HT-29 (cell line): ENCODE data around the gene SPACDR. TPM values are rescaled to one million over a fixed set of nuclear protein-coding genes. Genes with fewer than 3 reads are reported as not detected.

Source experiments
- DNase-seq: peaks from one replicate; pipeline ENCODE4 v3.0.0-alpha.2; 2015; ENCODE audit warnings: low spot score
- total RNA-seq: library from RNA; depleted of rRNA; stranded (reverse); fragments of >200 nt; shearing (Covaris generic); gene quantifications from 2 replicates; pipeline ENCODE4 v1.2.3, GENCODE V29; 2014

The SPACDR gene
- total RNA-seq, 1 experiment from 2014 or later = 0.64 TPM

DNA sequence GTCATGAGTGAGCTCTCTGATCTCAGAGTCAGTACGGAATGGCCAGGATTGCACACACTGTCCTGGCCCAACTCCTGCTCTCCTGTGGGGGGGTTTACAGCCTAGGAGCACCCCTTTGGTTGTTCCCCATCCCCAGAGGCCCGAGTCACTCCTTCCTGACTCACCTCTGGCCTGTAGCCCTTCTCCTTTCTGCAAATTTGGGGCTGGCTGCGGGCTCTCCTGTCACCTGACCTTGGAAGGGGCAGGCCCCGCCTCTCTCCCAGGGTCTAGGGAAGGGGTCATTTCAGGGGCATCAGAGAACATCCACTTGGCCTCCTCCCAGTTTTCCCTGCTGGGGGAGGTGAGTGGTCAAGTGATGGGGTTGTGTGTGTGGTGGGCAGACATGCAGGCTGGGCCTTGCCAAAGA is 21.4 kb upstream of the SPACDR start:
- no peak for DNase-seq

DNA sequence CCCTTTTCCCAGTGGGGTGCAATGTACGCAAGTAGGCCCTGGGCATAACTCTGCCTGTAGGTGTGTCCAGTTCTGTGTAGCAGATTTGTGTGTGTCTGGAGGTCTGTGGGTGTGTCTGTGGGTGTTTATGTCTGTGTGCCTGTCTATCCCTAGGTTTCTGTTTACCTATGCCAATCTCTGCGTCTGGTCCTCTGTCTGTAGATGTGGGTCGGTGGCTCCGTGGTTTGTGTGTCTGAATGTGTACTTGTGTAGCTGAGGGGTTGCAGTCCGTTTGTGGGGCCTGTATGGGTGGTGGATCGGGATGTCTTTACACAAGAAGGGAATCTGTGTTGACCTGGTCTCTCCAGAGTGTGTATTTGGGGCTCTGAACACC is 20.6 kb upstream of the SPACDR start:
- DNase-seq = no peak

DNA sequence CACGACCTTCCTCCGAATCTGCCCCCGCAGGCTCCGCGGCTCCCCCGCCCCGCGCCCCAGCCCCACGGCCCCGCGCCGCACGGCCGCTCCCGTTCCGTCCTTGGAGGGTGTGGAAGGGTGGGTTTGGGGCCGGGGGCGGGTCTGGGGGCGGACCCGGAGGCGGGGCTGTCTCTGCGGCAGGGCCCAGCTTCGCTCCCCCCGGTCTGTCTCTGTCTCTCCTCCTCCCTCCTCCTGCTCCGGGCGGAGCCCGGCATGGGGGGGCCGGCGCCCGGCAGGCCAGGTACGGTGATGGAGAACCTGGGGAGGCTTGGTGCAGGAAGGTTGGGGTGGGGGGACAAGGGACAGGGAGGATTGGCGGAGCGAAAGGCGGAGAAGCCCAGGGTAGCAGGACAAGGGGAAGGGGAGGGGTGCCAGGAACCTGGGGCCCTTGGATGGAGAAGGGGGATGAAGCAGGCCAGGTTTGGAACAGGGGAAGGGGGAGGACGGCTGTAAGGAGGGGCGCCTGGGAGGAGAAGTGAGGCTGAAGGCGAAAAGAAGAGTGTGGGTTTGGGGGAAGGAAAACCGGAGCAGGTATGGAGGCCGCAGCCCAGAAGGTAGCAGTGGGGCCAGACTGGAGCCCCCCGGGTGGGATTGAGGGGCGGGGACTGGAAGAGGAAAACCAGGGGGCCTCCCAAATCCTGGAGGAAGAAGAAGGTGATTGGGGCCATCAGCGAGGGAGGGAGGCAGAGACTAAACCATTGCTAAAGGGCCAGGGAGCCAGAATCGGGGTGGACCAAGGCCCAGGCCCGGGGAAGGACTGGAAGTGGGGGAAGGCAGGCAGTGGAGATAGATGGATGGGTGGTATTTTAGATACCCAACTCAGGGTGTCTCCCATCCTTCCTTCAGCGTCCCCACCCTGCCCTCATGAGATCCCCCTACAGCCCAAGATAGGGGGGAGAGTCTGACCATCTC is 19.9 kb upstream of the SPACDR start, which contains the start of gene NYAP1:
Gene NYAP1 (plus strand): TSS at position 206 of the 951 bp plus-strand sequence. CDS start 1,385 bp downstream, outside the sequence.
- DNase-seq = no peak

DNA sequence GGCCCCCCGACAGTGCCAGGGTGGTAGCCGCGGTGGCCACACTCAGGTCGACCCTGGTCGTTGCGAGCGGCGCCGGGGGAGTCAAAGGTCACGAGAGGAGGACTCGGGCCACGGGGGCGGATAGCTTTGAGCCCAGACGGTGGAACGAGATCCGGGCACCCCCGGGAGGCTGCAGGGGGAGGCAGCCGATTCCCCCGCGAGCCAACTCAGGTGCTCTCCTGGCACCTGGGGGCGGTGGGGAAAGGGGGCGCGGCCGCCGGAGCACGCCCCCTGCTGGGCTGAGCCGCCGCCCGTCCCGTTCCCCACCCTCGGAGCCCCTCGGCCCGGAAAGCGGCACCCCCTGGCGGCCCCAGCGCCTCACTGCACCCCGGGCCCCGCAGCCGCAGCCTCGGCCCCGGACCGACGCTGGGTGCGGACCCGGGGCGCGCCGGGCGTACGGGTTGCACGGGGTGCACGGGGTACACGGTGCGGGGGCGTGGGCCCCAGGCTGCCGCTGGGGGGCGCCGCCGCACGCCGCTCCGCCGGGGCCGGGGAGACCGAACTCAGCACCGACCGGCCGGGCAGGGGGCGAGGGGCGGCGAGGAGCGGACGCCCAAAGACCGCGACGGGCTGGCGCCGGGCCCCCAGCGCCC is 19.1 kb upstream of the SPACDR start:
- peak; percentile 58 for DNase-seq

DNA sequence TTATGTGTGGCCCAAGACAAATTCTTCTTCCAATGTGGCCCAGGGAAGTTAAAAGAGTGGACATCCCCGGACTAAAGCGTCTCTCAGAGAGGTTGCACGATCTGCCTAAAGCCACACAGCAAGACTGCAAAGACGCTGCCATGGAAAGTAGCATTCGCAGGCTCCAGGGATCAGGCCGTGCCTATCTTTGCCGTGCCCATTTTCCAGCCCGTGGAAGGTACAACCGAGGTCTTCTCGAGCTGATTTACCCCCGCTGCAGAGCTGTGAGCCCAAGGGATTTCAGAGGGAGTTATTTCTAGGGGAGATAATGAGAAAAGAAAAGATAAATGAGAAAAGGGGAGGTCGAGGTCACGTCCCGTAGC is 18.6 kb upstream of the SPACDR start:
- DNase-seq = no peak

DNA sequence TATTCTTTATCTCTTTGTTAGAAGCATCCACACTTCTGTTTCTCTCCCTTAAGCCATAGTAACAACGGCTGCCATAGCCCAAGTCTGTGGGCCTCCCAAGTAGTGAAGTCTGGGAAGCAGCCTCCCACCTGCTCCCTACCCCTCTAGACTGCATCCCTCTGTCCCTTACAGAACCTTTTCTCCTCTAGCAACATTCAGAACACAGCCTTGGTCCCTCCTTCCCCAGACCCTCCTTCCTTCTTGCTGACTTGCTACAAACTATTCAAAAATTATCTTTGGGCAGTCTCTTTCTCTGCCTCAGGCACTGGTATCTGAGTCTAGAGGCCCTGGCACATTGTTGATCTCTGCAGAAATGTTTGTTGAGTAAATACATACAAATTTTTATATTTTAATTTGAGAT is 17.4 kb upstream of the SPACDR start:
- no peak for DNase-seq

DNA sequence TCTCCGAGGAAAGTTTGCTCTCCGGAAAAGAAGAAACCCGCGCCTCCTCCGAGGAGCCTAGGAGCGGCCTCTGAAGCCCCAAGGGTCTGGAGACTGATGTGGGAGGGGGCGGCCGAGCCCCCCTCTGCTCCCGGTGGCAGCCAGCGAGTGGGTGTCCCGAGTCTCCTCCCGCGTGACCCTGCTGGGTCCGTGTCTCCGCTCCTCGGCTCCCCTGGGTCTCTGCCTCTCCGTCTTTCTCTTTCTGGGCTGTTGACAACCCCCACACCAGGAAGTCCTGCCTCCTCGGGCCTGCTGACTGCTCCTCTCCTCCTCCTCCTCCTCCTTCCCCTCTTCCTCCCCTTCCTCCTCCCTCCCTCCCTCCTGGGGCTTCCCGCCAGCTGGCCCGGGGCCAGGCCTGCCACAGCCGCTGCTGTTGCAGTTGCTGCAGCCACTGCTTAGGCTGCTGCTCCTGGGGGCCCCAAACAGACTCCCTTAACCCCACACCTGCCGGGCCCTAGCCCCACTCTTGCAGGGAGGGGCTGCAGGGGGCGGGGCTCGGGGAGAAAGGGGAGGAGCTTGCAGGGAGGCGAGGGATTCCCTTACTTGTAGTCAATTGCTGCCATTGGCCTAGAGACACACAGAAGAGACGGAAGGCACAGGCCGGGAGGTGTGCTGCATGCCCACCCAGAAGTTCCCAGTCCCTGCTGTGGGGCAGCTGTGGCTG is 15.0 kb upstream of the SPACDR start, which contains the start of gene TSC22D4:
Gene TSC22D4 (minus strand): TSS at position 257 of the 703 bp plus-strand sequence. CDS start 1,176 bp downstream, outside the sequence.
- DNase-seq = peak; percentile 94

DNA sequence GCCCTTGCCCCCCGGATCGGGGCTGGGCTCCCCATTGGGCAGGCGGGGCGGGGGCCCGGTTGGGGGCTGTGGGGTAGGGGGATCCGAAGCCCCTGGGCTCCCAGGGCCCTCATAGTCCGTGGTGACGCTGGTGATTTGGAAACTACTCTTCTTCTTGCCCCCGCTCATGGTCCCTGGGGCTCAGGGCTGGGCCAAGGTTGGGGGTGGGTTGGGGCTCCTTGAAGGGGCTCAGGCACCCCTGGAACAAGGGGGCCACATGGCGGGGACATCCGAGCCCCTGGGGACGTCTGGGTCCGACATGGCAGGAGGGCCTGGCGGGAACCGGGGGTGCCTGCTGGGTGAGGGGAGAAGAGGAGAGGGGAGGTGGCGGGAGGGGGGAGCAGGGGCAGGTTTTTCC is 13.8 kb upstream of the SPACDR start:
- no peak for DNase-seq

DNA sequence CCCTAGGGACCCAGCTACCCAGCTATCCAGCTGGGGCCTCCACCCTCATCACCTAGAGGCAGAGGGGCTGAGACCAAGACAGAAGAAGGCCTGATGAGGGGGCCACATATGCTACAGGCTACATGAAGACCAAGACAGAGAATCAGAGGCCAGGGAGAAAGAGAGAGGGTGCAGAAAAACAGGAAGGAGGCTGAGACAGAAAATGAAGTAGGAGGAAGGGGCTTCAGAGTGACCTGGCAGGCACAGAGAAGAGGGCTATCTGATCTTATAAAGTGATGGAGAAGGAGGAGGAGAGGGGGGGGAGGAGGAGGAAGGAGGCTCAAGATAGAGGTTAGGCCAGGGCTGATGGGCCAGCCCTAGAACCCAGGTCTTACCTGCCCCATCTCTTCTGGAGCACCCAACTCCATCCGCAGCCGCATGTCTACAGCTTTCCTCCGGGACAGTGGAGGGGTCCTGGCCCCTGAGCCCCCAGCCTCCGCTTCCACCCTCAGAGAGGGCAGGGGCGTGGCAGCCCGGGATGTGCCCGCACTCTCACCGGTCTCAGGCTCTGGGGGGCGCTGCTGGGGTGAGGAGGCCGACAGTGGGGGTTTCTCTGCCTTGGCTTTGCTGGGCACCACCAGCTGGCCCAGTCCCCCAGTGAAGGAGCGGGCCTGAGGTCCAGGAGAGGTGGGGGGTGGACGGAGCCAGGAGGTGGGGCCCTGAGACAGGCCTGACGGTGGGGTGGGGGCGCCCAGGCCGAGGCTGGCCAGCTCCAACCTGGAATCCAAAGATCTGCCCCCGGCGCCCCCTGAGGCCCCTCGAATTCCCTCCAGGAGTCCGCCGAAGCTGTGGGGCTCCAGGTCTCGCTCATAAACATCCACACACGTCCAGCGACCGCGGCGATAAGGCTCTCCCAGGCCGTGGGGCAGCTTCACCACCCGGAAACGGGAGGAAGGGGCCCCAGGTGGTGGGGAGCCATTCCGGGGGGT is 13.1 kb upstream of the SPACDR start:
- no peak for DNase-seq

DNA sequence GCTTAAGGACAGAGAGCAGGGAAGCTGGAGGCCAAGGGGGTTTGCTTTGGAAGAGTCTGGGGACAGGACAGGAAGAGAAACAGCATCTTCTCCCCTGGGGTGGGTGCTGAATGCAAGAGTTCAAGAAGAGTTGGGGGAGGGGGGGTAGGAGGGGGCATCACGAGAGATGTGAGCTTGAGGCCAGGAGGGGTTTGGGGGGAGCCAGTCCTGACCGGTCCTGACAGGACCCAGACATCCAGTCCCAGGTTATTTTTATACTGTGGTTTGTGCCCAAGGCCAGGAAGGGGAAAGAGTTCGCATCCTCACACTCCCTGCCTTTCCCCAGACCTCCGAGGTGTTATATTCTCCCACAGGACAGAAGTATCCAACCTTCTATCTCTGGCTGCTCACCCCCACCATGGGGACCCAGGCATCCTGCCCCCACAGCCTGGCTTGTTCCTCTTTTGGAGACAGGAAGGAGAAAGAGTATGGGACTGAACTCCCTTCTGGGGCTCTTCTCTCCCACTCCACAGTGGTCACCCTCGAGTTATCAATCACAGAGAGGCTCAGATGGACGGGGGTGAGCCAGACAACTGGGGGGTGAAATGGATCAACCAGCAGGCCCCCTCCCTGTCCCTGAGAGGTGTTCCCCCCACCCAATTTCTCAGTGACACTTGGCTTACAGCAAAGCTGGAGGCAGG is 12.2 kb upstream of the SPACDR start:
- DNase-seq = no peak

DNA sequence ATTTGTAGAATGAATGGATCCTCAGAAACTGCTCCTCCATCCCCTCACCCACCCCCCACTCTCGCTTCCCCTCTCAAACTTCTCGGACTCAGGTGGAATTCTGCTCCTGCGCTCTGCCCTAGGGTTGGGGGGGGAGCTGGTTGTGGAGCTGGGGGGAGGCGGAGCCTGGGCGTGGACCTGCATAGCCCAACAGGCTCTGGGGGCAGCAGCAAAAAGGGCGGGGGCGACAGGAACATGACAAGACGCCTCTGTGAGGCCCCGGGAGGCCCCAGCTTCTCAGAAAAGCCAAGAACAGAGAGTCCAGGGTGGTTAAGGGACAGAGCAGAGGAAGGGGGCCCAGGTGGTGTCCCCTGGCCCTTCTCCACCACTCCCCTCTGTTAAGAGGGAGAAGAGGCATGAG is 11.5 kb upstream of the SPACDR start:
- no peak for DNase-seq

DNA sequence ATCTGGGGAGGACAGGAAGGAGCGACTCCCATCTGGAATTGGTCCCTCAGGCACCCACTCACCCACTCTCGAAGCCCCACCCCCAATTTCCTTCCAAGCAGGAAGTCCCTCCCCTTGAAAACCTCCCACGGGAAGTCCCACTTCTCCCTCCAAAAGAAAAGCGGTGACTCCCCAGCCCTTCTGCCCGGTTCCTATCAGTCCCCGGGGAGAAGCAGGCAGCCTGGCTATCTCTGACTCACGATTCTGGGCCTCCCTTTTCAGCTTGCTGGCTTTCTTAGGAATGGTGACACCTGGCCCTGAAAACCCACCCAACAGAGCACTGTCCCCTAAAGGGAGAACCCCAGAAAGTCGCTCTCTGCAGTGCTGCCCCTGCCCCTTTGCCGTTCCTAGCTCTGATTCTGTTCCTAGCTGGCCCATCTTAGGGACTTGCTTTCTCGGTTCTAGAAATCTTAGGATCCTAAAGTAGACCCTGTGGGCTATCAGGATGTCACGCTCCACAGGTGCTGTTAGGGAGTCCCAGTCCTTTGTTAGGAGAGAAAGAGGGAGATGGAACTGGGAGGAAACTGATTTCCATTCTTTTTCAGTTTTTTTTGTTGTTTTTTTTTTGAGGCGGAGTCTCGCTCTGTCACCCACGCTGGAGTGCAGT is 8.9 kb upstream of the SPACDR start:
- peak; percentile 44 for DNase-seq

DNA sequence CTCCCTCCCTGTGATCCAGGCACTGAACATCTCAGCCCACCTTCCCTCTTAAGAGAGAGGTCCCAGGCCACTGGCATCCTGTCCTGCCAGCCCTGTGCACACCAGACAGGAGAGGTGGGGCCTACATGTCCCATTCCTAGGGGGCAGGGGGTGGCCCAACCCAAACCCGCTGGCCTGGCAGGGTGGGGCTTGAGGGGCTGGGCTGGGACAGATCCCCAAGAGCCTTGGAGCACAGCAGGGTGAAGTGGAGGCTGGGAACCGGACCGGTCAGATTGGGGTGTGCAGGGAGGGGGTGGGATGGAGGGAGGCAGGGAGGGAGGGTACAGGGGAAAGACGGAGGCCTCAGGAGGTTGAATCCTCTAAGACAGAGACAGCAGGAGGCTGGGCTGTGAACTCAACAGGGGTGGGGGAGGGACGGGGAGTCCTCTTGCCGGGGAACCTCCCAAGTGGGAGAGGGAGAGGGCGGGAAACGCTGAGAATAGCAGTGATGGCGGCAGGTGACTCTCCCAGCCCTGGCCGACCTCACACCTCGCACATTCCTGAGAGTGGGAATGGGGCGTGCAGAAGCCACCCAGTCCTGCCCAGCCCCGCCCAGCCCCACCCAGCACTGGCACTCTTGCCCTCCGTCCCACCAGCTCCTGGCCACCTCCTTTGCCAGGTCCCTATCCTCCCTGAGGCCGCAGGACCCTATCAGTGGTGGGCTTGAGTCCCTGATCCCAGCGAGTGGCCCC is 8.2 kb upstream of the SPACDR start:
- peak; percentile 64 for DNase-seq

DNA sequence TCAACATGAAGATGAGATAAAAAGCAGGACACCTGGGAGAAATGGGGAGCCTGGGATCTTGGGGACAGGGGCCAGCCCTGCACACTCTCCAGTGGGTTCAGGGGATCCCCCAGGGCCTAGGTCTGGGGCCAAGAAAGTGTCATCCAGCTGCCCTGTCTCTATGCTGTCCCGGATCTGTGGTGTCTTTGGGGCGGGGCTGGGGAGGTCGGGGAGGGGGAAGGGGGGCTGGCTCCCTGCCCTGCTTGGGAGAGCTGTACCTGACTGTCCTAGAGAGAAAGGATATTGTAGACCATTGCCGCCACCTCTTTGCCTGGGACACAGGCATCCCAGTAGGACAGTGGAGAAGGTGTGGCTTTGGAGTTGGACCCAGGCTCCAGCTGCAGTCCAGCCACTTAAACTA is 7.0 kb upstream of the SPACDR start:
- DNase-seq = no peak

DNA sequence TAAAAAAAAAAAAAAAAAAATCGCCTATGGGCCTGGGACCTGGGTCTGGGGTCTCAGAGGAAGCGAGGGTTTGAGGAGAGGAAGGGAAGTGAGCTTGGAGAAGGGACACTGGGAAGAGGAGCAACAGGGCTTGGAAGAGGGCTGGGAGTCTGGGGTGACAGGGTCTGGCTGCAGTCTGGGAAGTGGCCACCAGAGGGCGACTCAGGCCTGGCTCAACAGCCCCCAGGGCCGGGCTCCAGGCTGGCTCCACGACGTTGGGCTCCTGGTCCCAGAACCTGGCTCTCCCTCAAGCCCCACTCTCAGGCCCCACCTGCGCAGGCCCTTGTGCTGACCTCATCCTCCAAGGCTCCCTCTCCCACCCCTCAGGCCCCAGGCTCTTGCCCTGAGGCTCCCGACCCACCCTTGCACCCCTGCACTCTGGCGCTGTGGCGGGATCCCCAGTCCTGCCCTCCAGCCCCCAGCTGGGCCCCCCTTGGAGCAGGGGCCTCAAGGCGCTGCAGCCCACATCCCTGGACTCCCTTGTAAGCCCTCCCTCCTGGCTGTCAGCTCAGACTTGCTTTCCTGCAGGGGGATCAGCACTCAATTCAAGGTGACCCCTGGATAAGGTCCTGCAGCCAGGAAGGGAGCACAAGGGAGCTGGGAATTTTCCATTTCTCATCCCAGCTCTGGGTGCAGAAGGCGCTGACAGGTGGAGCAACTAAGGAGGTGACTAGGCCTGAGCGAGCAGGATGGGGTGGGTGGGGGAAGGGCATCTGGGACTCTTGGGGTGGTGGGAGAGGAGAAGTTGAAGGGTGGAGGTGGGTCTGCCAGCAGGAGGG is 5.4 kb upstream of the SPACDR start:
- peak; percentile 93 for DNase-seq

DNA sequence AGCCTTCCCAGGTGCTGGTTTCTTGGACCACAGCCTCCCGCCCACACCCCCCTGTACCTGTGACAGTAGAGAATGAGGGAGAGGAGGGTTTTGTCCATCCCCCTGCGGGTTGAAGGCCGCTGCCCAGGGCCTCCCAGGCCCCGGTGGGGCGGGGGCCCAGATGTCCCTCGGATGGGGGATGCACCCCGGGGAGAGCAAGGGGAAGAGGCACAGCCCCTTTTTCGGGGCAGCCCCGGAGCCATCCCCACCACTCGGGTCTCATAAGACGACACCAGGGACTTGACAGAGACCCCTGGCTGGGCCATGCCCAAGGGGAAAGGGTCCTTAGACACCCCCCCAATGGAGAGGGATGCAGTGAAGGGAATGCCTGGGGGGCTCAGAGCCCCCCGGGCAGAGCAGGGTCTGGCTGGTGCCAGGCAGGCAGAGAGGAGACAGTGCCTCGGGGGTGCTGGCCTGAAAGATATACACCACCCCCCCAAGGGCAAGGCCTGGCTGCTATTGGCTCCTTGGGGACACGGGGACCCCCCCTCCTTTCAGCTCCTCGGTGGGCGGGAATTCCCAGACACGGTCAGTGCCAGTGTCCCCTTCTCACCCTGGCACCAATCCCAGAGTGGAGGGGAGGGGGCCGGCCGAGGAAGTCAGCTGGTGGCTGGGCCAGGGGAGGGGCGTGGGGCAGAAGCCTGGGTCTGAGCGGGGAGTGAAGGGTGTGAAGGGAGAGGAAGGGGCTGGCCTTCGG is 3.7 kb upstream of the SPACDR start:
- DNase-seq = no peak
